Osteoblast (primary cell): ENCODE data around the gene FOXF1. TPM values are rescaled to one million over a fixed set of nuclear protein-coding genes. Genes with fewer than 3 reads are reported as not detected.

Source experiments
- DNase-seq: peaks from one replicate; pipeline ENCODE4 v3.0.0; 2011; ENCODE audit warnings: low spot score, mixed read lengths; ENCODE audit not compliant: insufficient read length; ENCODE audit errors: missing footprints
- H2AFZ ChIP-seq: 2 replicates; pipeline ENCODE4 v1.6.0; 2011; ENCODE audit warnings: mild to moderate bottlenecking, low read length
- H3K27ac ChIP-seq: 2 replicates; pipeline ENCODE4 v1.5.1; 2011; ENCODE audit warnings: mild to moderate bottlenecking, low read depth, low read length, moderate library complexity
- H3K27me3 ChIP-seq: 2 replicates; pipeline ENCODE4 v1.6.0; 2012; ENCODE audit warnings: mild to moderate bottlenecking, control low read depth, inconsistent platforms, low read length, moderate library complexity; ENCODE audit not compliant: insufficient read depth
- H3K36me3 ChIP-seq: 2 replicates; pipeline ENCODE4 v1.5.1; 2011; ENCODE audit warnings: mild to moderate bottlenecking, low read length, control low read depth, moderate library complexity; ENCODE audit not compliant: insufficient read depth
- H3K4me1 ChIP-seq: 2 replicates; pipeline ENCODE4 v1.5.1; 2011; ENCODE audit warnings: mild to moderate bottlenecking, low read length, control low read depth, moderate library complexity; ENCODE audit not compliant: insufficient read depth
- H3K4me2 ChIP-seq: 2 replicates; pipeline ENCODE4 v1.6.0; 2011; ENCODE audit warnings: mild to moderate bottlenecking, low read length; ENCODE audit not compliant: insufficient read depth
- H3K4me3 ChIP-seq: fragments of 200-600 bp; sonication (generic); 3 replicates; pipeline ENCODE4 v1.5.1; 2012; ENCODE audit warnings: mild to moderate bottlenecking, low read length, inconsistent platforms; ENCODE audit not compliant: insufficient read depth
- H3K79me2 ChIP-seq: 2 replicates; pipeline ENCODE4 v1.6.0; 2012; ENCODE audit warnings: mild to moderate bottlenecking, low read length, control low read depth, inconsistent platforms; ENCODE audit not compliant: insufficient read depth
- H3K9me3 ChIP-seq: 2 replicates; pipeline ENCODE4 v1.5.1; 2011; ENCODE audit warnings: low read depth, low read length, control low read depth
- H4K20me1 ChIP-seq: 2 replicates; pipeline ENCODE4 v1.6.0; 2012; ENCODE audit warnings: mild to moderate bottlenecking, low read length, control low read depth; ENCODE audit not compliant: insufficient read depth
- total RNA-seq: library from RNA; depleted of rRNA; stranded (reverse); fragments of >200 nt; gene quantifications from 2 replicates; pipeline ENCODE4 v1.2.3, GENCODE V29; 2012
- TF ChIP-seq, protein P1 (sequence below): IDR thresholded peaks from 2 replicates; pipeline ENCODE4 v1.5.1; 2011; ENCODE audit warnings: mild to moderate bottlenecking, low read depth, low read length, moderate library complexity; ENCODE audit errors: extremely low read depth

FOXF1 gene
- total RNA-seq, 1 donor: not detected

DNA sequence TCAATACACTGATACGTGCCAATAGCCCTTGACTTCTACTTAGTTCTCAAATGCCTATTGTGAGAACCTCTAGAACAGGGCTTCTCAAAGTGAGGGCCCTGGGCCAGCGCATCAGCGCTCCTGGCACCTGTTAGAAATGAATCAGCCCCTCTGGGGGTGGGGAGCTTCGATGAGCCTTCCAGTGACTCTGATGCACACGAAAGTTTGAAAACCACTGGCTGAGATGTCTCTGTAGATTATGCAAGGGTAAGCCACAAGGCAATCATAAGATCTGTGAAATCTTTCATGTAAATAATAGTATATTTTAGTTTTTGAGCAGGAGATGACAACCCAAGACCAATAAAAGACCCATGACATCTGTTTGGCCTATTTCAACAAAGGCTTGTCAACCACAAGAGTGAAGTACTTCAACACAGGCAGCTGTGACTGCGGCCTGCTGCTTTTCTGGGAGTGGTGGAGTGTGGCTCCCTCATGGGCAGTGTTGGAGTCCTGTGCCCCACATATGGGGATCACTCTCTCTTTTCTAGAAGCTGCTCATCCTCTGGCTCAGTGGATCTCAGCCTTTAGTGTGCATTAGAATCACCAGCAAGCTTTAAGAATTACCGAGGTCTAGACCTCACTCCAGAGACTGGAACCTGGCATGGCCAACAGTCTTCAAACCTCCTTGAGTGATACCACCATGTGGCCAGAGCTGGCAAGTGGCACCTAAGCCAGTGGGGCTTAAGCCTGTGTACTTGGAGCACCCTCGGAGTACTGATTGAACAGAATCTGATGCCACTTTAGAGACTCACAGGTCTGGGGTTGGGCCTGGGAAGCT is 39.0 kb downstream of the FOXF1 start:
- Histone ChIP-seq H3K36me3 (peaks cover 54% of the 10 kb centered on the region), H3K4me1 (peaks cover 3% of the 10 kb centered on the region), H4K20me1 (peaks cover 2% of the 10 kb centered on the region), H2AFZ (no peak overlapping the region), H3K27me3 (no peaks in the 10 kb centered on the region), H3K27ac (no peak overlapping the region), H3K79me2 (peaks cover 19% of the 10 kb centered on the region), H3K9me3 (no peaks in the 10 kb centered on the region), H3K4me2 (no peak overlapping the region), H3K4me3 (no peak overlapping the region)
- DNase-seq: peak; percentile 55
- TF ChIP-seq, protein P1, sequence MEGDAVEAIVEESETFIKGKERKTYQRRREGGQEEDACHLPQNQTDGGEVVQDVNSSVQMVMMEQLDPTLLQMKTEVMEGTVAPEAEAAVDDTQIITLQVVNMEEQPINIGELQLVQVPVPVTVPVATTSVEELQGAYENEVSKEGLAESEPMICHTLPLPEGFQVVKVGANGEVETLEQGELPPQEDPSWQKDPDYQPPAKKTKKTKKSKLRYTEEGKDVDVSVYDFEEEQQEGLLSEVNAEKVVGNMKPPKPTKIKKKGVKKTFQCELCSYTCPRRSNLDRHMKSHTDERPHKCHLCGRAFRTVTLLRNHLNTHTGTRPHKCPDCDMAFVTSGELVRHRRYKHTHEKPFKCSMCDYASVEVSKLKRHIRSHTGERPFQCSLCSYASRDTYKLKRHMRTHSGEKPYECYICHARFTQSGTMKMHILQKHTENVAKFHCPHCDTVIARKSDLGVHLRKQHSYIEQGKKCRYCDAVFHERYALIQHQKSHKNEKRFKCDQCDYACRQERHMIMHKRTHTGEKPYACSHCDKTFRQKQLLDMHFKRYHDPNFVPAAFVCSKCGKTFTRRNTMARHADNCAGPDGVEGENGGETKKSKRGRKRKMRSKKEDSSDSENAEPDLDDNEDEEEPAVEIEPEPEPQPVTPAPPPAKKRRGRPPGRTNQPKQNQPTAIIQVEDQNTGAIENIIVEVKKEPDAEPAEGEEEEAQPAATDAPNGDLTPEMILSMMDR: no peak

DNA sequence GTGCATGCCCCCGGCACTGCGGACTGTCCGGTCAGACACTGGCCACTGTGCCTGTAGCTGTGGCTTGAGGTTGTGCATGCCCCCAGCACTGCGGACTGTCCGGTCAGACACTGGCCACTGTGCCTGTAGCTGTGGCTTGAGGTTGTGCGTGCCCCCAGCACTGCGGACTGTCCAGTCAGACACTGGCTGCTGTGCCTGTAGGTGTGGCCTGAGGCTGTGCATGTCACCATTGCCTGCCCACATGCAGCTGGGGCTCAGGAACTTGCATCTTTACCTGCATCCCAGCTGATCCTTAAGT is 39.5 kb downstream of the FOXF1 start:
- TF ChIP-seq, protein P1: no peak
- no peak overlapping the region for H3K27ac ChIP-seq
- H3K36me3 ChIP-seq: peaks cover 54% of the 10 kb centered on the region
- H3K4me3 ChIP-seq: no peak overlapping the region
- H2AFZ ChIP-seq: no peak overlapping the region
- H3K4me1 ChIP-seq: peaks cover 8% of the 10 kb centered on the region
- H3K9me3 ChIP-seq: no peaks in the 10 kb centered on the region
- peaks cover 25% of the 10 kb centered on the region for H3K79me2 ChIP-seq
- no peak for DNase-seq
- H4K20me1 ChIP-seq: no peaks in the 10 kb centered on the region
- no peak overlapping the region for H3K4me2 ChIP-seq
- no peaks in the 10 kb centered on the region for H3K27me3 ChIP-seq

DNA sequence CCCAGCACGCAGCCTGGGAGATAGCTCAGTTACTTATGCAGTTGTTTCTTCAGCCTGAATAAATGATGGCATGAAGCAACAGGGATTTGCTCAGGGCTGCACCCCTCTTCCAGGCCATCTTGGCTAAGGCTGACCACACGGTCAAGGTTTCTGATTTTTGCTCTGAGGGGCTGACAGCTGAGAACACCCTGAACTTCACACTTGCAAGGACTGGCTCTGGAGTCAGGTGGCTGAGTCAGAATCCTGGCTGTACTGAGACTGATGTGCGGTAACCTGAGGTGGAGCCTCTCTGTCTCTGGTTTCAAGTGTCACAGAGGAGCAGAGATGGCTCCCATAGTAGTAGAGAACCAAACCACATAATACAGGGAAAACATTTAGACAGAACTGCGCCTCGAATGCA is 40.0 kb downstream of the FOXF1 start:
- no peak overlapping the region for H2AFZ ChIP-seq

DNA sequence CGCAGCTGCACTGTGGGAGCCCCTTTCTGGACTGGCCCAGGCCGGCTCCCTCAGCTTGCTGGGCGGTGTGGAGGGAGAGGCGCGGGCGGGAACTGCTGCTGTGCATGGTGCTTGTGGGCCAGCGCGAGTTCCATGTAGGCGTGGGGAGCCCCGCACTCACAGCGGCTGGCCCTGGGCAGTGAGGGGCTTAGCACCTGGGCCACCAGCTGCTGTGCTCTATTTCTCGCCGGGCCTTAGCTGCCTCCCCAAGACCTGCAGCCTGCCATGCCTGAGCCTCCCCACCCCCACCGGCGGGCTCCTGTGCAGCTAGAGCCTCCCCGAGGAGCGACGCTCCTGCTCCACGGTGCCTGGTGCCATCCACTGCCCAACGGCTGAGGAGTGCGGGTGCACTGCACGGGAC is 43.0 kb downstream of the FOXF1 start:
- H3K79me2 ChIP-seq: peaks cover 27% of the 10 kb centered on the region
- H4K20me1 ChIP-seq: no peaks in the 10 kb centered on the region
- H3K27me3 ChIP-seq: no peaks in the 10 kb centered on the region
- H3K36me3 ChIP-seq: peaks cover 30% of the 10 kb centered on the region
- H3K27ac ChIP-seq: no peak overlapping the region
- H2AFZ ChIP-seq: no peak overlapping the region
- TF ChIP-seq, protein P1: no peak
- DNase-seq: no peak
- H3K9me3 ChIP-seq: no peaks in the 10 kb centered on the region
- H3K4me3 ChIP-seq: no peak overlapping the region
- no peak overlapping the region for H3K4me2 ChIP-seq
- peaks cover 17% of the 10 kb centered on the region for H3K4me1 ChIP-seq

More for the DNA sequence above, 40.0 kb downstream of the FOXF1 start:
- no peaks in the 10 kb centered on the region for H4K20me1 ChIP-seq
- H3K4me2 ChIP-seq: no peak overlapping the region
- peaks cover 27% of the 10 kb centered on the region for H3K79me2 ChIP-seq
- TF ChIP-seq, protein P1: no peak
- H3K4me3 ChIP-seq: no peak overlapping the region
- no peaks in the 10 kb centered on the region for H3K27me3 ChIP-seq
- peaks cover 8% of the 10 kb centered on the region for H3K4me1 ChIP-seq
- peaks cover 54% of the 10 kb centered on the region for H3K36me3 ChIP-seq
- no peak overlapping the region for H3K27ac ChIP-seq
- no peak for DNase-seq
- no peaks in the 10 kb centered on the region for H3K9me3 ChIP-seq
